Uterus (tissue), 2 donors: Measurements from ENCODE around the gene RIPOR1.

ENCODE experiments used
- CTCF ChIP-seq, 4 experiments: fragments of 200-600 bp in 2 of 4; fragments of 450-650 bp in 2 of 4; sonication (generic) in 2 of 4; IDR thresholded peaks; one replicate each; pipeline ENCODE4 v1.5.1; 2016 to 2019; ENCODE audit warnings: antibody characterized with exemption in 4 of 4, mild to moderate bottlenecking in 2 of 4, moderate library complexity in 1 of 4
- POLR2A ChIP-seq, 2 donors: fragments of 450-650 bp; IDR thresholded peaks; one replicate each; pipeline ENCODE4 v1.6.1; 2016; ENCODE audit warnings: antibody characterized with exemption in 2 of 2, mild to moderate bottlenecking in 1 of 2, moderate library complexity in 1 of 2

- TF ChIP-seq CTCF (IDR thresholded peaks at IDR 0.05) (no peak), POLR2A (IDR thresholded peaks at IDR 0.05) (no peak)
Observed at GRCh38 chr16:67561501-67561823, 32.8 kb downstream of the RIPOR1 start.
